HepG2 (cell line): ENCODE results near the gene SMTN. TPM values are rescaled to one million over a fixed set of nuclear protein-coding genes. Genes with fewer than 3 reads are reported as not detected.

Experiments used
- ATAC-seq: fragments of 200-7000 bp; cut with Tn5 transposase; 3 replicates; pipeline ENCODE4 v1.9.1; 2020; ENCODE audit warnings: mild to moderate bottlenecking, moderate library complexity
- BruUV-seq: library from RNA; stranded (reverse); fragments of 400-500 nt; replicated peaks from 2 replicates; lab custom pipeline; 2021; lab: Mats Ljungman, UMichigan
- CTCF ChIA-PET: fragments of 300-600 bp; formaldehyde crosslinking; extraction: SDS; loops from one replicate; lab custom pipeline; 2021; ENCODE audit warnings: low total read pairs, inconsistent platforms, low intra/inter-chr PET ratio; lab: Yijun Ruan, JAX
- POLR2A ChIA-PET: fragments of 350-600 bp; sonication (Branson Sonifier 250); formaldehyde crosslinking; loops from one replicate; lab custom pipeline; 2020; ENCODE audit warnings: antibody characterized with exemption, inconsistent platforms; lab: Yijun Ruan, JAX
- DNase-seq: peaks from one replicate; pipeline ENCODE4 v3.0.0-alpha.2; 2015; ENCODE audit warnings: low spot score
- FAIRE-seq: peaks from 3 replicates; lab custom pipeline; 2011; peaks lifted over from hg19 to GRCh38; lab: Jason Lieb, UNC
- H2AFZ ChIP-seq: one replicate; pipeline ENCODE4 v1.6.1; 2011; ENCODE audit warnings: low read length, inconsistent platforms
- H3K27ac ChIP-seq: fragments of 300-600 bp; 3 replicates; pipeline ENCODE4 v1.8.0; 2011; ENCODE audit warnings: mixed run types, mild to moderate bottlenecking, mixed read lengths, low read length, inconsistent platforms; ENCODE audit not compliant: insufficient read depth; ENCODE audit errors: extremely low read length
- H3K27me3 ChIP-seq, 2 experiments: fragments of 200-600 bp in 1 of 2; 2 replicates in 1 of 2; 3 replicates in 1 of 2; pipeline versions ENCODE4 v1.6.0 to v1.8.0; 2011; ENCODE audit warnings: low read length in 2 of 2, mild to moderate bottlenecking in 2 of 2, moderate library complexity in 2 of 2, inconsistent platforms in 1 of 2; ENCODE audit not compliant: insufficient read depth in 2 of 2, control insufficient read depth in 1 of 2
- H3K36me3 ChIP-seq, 2 experiments: fragments of 200-600 bp in 1 of 2; replicated peaks in 1 of 2; 2 replicates in 1 of 2; 3 replicates in 1 of 2; pipeline versions ENCODE4 v1.5.1 to v1.8.0; 2011; ENCODE audit warnings: low read length in 2 of 2, inconsistent platforms in 1 of 2; ENCODE audit not compliant: insufficient read depth in 2 of 2, control insufficient read depth in 1 of 2
- H3K4me1 ChIP-seq: 2 replicates; pipeline ENCODE4 v1.5.1; 2012; ENCODE audit warnings: low read length, inconsistent platforms; ENCODE audit not compliant: insufficient read depth
- H3K4me2 ChIP-seq: 2 replicates; pipeline ENCODE4 v1.6.0; 2011; ENCODE audit warnings: low read depth, low read length, inconsistent platforms
- H3K4me3 ChIP-seq, 3 experiments: fragments of 200-600 bp in 1 of 3; sonication (generic), shearing (Covaris generic) in 1 of 3; replicated peaks in 1 of 3; 2 replicates each; pipeline ENCODE4 v1.5.1; 2011 to 2016; ENCODE audit warnings: low read length in 3 of 3, inconsistent platforms in 2 of 3, low read depth in 2 of 3, mild to moderate bottlenecking in 2 of 3, control low read depth in 1 of 3, mixed read lengths in 1 of 3; ENCODE audit not compliant: insufficient read depth in 1 of 3
- H3K79me2 ChIP-seq: one replicate; pipeline ENCODE4 v1.6.1; 2011; ENCODE audit warnings: low read length, inconsistent platforms; ENCODE audit not compliant: insufficient read depth
- H3K9ac ChIP-seq: 2 replicates; pipeline ENCODE4 v1.6.0; 2011; ENCODE audit warnings: mild to moderate bottlenecking, low read depth, low read length, inconsistent platforms; ENCODE audit not compliant: insufficient read depth
- H3K9me3 ChIP-seq: 2 replicates; pipeline ENCODE4 v1.5.1; 2012; ENCODE audit warnings: mild to moderate bottlenecking, low read length
- H4K20me1 ChIP-seq: 2 replicates; pipeline ENCODE4 v1.6.0; 2011; ENCODE audit warnings: inconsistent platforms, mild to moderate bottlenecking, low read length, moderate library complexity; ENCODE audit not compliant: insufficient read depth
- CAMTA2 ChIP-seq: sonication (generic); formaldehyde crosslinking; IDR thresholded peaks from 2 replicates; pipeline ENCODE4 v1.4.0; 2020; ENCODE audit warnings: mild to moderate bottlenecking, missing genetic modification reagents, borderline replicate concordance
- EEA1 ChIP-seq: sonication (generic); formaldehyde crosslinking; IDR thresholded peaks from 2 replicates; pipeline ENCODE4 v1.5.1; 2020; ENCODE audit warnings: mild to moderate bottlenecking, missing genetic modification reagents, borderline replicate concordance
- FOSL2 ChIP-seq: sonication (generic); formaldehyde crosslinking; IDR thresholded peaks from 2 replicates; pipeline ENCODE4 v1.4.0; 2020; ENCODE audit warnings: missing genetic modification reagents
- RNF2 ChIP-seq: fragments of 450-650 bp; conservative IDR thresholded peaks from 2 replicates; pipeline ENCODE4 v1.6.1; 2016; ENCODE audit warnings: low read depth
- TFE3 ChIP-seq: IDR thresholded peaks from 2 replicates; pipeline ENCODE4 v1.6.1; 2016
- ZNF646 ChIP-seq: sonication (generic); formaldehyde crosslinking; IDR thresholded peaks from 2 replicates; pipeline ENCODE4 v1.9.0; 2021; ENCODE audit warnings: mild to moderate bottlenecking, missing genetic modification reagents
- ZNF790 ChIP-seq: sonication (generic); formaldehyde crosslinking; IDR thresholded peaks from 2 replicates; pipeline ENCODE4 v1.8.0; 2022; ENCODE audit warnings: missing genetic modification reagents, mild to moderate bottlenecking, borderline replicate concordance
- ZXDC ChIP-seq: sonication (generic); formaldehyde crosslinking; IDR thresholded peaks from 2 replicates; pipeline ENCODE4 v1.5.0; 2020; ENCODE audit warnings: mild to moderate bottlenecking, missing genetic modification reagents
- WGBS: methylation state at CpG from one replicate; pipeline ENCODE4 v1.1.6; 2017; ENCODE audit warnings: low lambda C conversion rate; 5-methylcytosine and 5-hydroxymethylcytosine counted together
- in situ Hi-C: cut with HindIII; loops from 2 replicates; pipeline ENCODE4 v1.10.0; 2017; ENCODE audit warnings: low pct_unique_long_range_greater_than_20kb; ENCODE audit not compliant: extremely low pct_ligation_motif_present
- intact Hi-C: fragments of 100-400 bp; cut with micrococcal nuclease; formaldehyde crosslinking; loops from one replicate; pipeline ENCODE4 v1.10.0; 2022; ENCODE audit not compliant: unreplicated experiment
- polyA plus RNA-seq, 8 experiments: library from polyadenylated mRNA; depleted of rRNA in 3 of 8; stranded (reverse) in 7 of 8; unstranded in 1 of 8; fragments of >200 nt; fragmentation: Illumina TruSeq in 4 of 8; extraction: Trizol in 4 of 8; gene quantifications; 2 replicates each; pipeline versions ENCODE4 v1.2.1 to v1.2.3, GENCODE V29; 2011 to 2016; ENCODE audit warnings: low read depth in 4 of 8, missing spikeins in 1 of 8, mixed read lengths in 1 of 8; ENCODE audit not compliant: insufficient read depth in 1 of 8
- total RNA-seq, 5 experiments: library from RNA; depleted of rRNA; stranded (reverse); fragments of >200 nt; fragmentation: Illumina TruSeq; extraction: Trizol; gene quantifications; 2 replicates each; pipeline ENCODE4 v1.2.3, GENCODE V29; 2016; ENCODE audit warnings: low read depth in 1 of 5

SMTN gene
- total and polyA plus RNA-seq, 2 of the 13 experiments (the other 11 are each of a cell fraction or from before 2014, with no cell fraction given), result 14.7 to 26.1 TPM

- TF ChIP-seq ZNF646 (CRISPR knock-in tag), result no peak
These were observed 812 bp upstream of the SMTN start (continued) for GRCh38 chr22:31080164-31080847.

GRCh38 chr22:31081963-31082605 is 966 bp downstream of the SMTN start:
- Histone ChIP-seq H3K27ac (no peak overlapping the region), H3K4me3 (peak overlapping the region; percentile 71 to 92 (median 89)), H3K4me1 (peaks cover 47% of the 10 kb centered on the region), H3K36me3 (peaks cover 7 to 8% of the 10 kb centered on the region in 2 experiments; a peak in 2 of 5 replicates), H3K9me3 (no peaks in the 10 kb centered on the region), H3K27me3 (no peaks in the 10 kb centered on the region; a peak in 1 of 5 replicates), H2AFZ (no peak overlapping the region), H3K4me2 (peak overlapping the region; percentile 93), H4K20me1 (no peaks in the 10 kb centered on the region), H3K79me2 (peaks cover 3% of the 10 kb centered on the region), H3K9ac (peak overlapping the region; percentile 80)
- CTCF ChIA-PET, result interaction anchor here (0.7 to 2.1 kb wide), 2 partner anchors 134 to 143 kb away, joined by 3 to 7 read pairs; no protein-coding TSS in a partner anchor
- in situ Hi-C loops, result loop anchor here (5.0 kb wide), 1 partner anchor 115 kb away; the partner anchor contains the start of genes MORC2 and TUG1
- DNase-seq, result no peak
- no peak for FAIRE-seq
- WGBS, result 36% methylated on average over 4 of the region's 6 CpGs
- TF ChIP-seq ZNF790 (CRISPR knock-in tag) (no peak), RNF2 (no peak), ZXDC (0 out of 2 replicates have a peak, but pooled peaks have one; percentile 38), EEA1 (0 out of 2 replicates have a peak, but pooled peaks have one; percentile 9), FOSL2 (CRISPR knock-in tag) (0 out of 2 replicates have a peak, but pooled peaks have one; percentile 12), CAMTA2 (0 out of 2 replicates have a peak, but pooled peaks have one; percentile 57), TFE3 (CRISPR knock-in tag) (0 out of 2 replicates have a peak, but pooled peaks have one; percentile 1)
- ATAC-seq, result no peak; the same call in 2 of the 3 replicates
- no TSS peak for BruUV-seq
- POLR2A ChIA-PET, result interaction anchor here (0.6 to 6.5 kb wide), 12 partner anchors 9 to 148 kb away, joined by 3 to 113 read pairs (median 6); partner anchors contain the start of genes MORC2 and TUG1
- intact Hi-C loops, result loop anchor here (5.0 kb wide), 3 partner anchors 100 to 135 kb away; partner anchors contain the start of genes MORC2 and TUG1
